Glutamatergic neuron (in vitro differentiated cells): ENCODE measurements around the gene TRAF7. TPM values are rescaled to one million over a fixed set of nuclear protein-coding genes. Genes with fewer than 3 reads are reported as not detected.

Experiments used
- DNase-seq: peaks from one replicate; pipeline ENCODE4 v3.0.0; 2022
- H3K27ac Mint-ChIP-seq: one replicate; pipeline ENCODE4 v1.8.0; 2020; ENCODE audit warnings: mild to moderate bottlenecking, mixed read lengths, inconsistent platforms; ENCODE audit not compliant: unreplicated experiment
- H3K27me3 Mint-ChIP-seq: one replicate; pipeline ENCODE4 v1.8.0; 2020; ENCODE audit warnings: mild to moderate bottlenecking, moderate library complexity, mixed read lengths, inconsistent platforms; ENCODE audit not compliant: unreplicated experiment
- H3K36me3 Mint-ChIP-seq: one replicate; pipeline ENCODE4 v1.8.0; 2020; ENCODE audit warnings: mild to moderate bottlenecking, mixed read lengths, inconsistent platforms; ENCODE audit not compliant: unreplicated experiment
- H3K4me1 Mint-ChIP-seq: one replicate; pipeline ENCODE4 v1.8.0; 2020; ENCODE audit warnings: mild to moderate bottlenecking, low read depth, mixed read lengths, inconsistent platforms; ENCODE audit not compliant: unreplicated experiment
- H3K4me3 Mint-ChIP-seq: one replicate; pipeline ENCODE4 v1.8.0; 2020; ENCODE audit warnings: mild to moderate bottlenecking, mixed read lengths, inconsistent platforms; ENCODE audit not compliant: unreplicated experiment
- H3K9me3 Mint-ChIP-seq: one replicate; pipeline ENCODE4 v1.8.0; 2020; ENCODE audit warnings: mild to moderate bottlenecking, moderate library complexity, mixed read lengths, inconsistent platforms; ENCODE audit not compliant: unreplicated experiment
- total RNA-seq: library from RNA; stranded (reverse); fragmentation: NEBNext Ultra II Directional; extraction: Animal tissue kit (Norgen Biotek cat#: 25700); gene quantifications from one replicate; pipeline ENCODE4 v1.2.1, GENCODE V29; 2021; ENCODE audit not compliant: unreplicated experiment
- TF ChIP-seq, protein P1 (sequence below): fragments of 200-600 bp; sonication (generic); IDR thresholded peaks from one replicate; pipeline ENCODE4 v1.5.0; 2021; ENCODE audit not compliant: partially characterized antibody, unreplicated experiment

The TRAF7 gene
- total RNA-seq, 1 donor from 2014 or later, result 74.8 TPM

GRCh38 chr16:2179576-2179975 lies 24.0 kb downstream of the TRAF7 start:
- DNase-seq, result no peak
- TF ChIP-seq, protein P1, sequence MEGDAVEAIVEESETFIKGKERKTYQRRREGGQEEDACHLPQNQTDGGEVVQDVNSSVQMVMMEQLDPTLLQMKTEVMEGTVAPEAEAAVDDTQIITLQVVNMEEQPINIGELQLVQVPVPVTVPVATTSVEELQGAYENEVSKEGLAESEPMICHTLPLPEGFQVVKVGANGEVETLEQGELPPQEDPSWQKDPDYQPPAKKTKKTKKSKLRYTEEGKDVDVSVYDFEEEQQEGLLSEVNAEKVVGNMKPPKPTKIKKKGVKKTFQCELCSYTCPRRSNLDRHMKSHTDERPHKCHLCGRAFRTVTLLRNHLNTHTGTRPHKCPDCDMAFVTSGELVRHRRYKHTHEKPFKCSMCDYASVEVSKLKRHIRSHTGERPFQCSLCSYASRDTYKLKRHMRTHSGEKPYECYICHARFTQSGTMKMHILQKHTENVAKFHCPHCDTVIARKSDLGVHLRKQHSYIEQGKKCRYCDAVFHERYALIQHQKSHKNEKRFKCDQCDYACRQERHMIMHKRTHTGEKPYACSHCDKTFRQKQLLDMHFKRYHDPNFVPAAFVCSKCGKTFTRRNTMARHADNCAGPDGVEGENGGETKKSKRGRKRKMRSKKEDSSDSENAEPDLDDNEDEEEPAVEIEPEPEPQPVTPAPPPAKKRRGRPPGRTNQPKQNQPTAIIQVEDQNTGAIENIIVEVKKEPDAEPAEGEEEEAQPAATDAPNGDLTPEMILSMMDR, result no peak
- Mint-ChIP-seq H3K4me3 (no peak overlapping the region), H3K4me1 (peaks cover 1% of the 10 kb centered on the region), H3K27ac (no peak overlapping the region), H3K9me3 (peaks cover 3% of the 10 kb centered on the region), H3K36me3 (no peaks in the 10 kb centered on the region), H3K27me3 (no peaks in the 10 kb centered on the region)

DNA sequence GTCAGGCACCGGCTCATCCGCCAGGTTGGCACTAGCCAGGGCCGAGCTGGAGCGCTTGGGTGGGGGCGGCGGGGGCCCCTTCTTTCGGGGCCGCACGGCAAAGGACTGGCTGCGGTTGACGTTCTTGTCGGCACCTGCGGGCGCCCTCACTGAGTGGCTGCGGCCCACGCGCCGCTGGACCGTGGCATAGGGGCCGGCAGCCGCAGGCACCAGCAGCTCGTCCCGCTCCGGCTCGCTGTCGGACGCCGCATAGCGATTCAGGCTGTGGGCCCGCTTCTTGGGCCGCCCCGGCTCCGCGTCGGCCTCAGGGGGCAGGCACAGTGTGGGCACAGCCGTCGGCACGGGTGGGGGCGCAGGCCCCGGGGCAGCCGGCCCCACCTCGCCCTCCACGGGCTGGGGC lies 24.9 kb downstream of the TRAF7 start:
- TF ChIP-seq, protein P1, result no peak
- Mint-ChIP-seq H3K27me3 (no peaks in the 10 kb centered on the region), H3K9me3 (peaks cover 3% of the 10 kb centered on the region), H3K4me1 (peaks cover 1% of the 10 kb centered on the region), H3K36me3 (no peaks in the 10 kb centered on the region), H3K4me3 (no peak overlapping the region), H3K27ac (no peak overlapping the region)
- DNase-seq, result no peak

- DNase-seq, result no peak
- TF ChIP-seq, protein P1, result no peak
- H3K27me3 Mint-ChIP-seq, result no peaks in the 10 kb centered on the region
- no peak overlapping the region for H3K27ac Mint-ChIP-seq
- peaks cover 5% of the 10 kb centered on the region for H3K9me3 Mint-ChIP-seq
- H3K36me3 Mint-ChIP-seq, result no peaks in the 10 kb centered on the region
- H3K4me1 Mint-ChIP-seq, result peaks cover 1% of the 10 kb centered on the region
- H3K4me3 Mint-ChIP-seq, result no peak overlapping the region
Observed at GRCh38 chr16:2180962-2181923, 25.7 kb downstream of the TRAF7 start.

DNA sequence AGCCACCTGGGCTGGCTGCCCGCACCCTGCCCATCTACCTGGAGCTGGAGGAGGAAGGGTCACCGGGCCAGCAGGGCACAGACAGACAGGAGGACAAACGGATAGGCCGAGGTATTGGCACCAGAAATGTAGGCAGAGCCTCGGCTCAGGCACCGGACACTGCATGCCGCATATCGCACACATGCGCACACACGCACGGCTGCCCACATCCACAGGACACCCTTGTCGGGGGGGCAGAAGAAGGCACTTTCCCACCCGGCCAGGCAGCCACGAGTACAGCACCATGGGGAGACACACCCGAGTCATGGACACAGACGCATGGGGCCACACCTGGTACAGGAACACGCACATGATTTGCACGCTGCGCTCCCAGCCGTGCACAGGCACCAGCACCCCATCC lies 26.4 kb downstream of the TRAF7 start:
- Mint-ChIP-seq H3K9me3 (peaks cover 5% of the 10 kb centered on the region), H3K27ac (peak overlapping the region; percentile 19), H3K4me3 (no peak overlapping the region), H3K27me3 (no peaks in the 10 kb centered on the region), H3K36me3 (no peaks in the 10 kb centered on the region), H3K4me1 (peaks cover 1% of the 10 kb centered on the region)
- DNase-seq, result no peak
- TF ChIP-seq, protein P1, result no peak

- Mint-ChIP-seq H3K27ac (no peak overlapping the region), H3K9me3 (peaks cover 5% of the 10 kb centered on the region), H3K27me3 (no peaks in the 10 kb centered on the region), H3K4me1 (peaks cover 1% of the 10 kb centered on the region), H3K4me3 (no peak overlapping the region), H3K36me3 (no peaks in the 10 kb centered on the region)
- TF ChIP-seq, protein P1, result no peak
- DNase-seq, result no peak
Observed at GRCh38 chr16:2183671-2184070, 28.1 kb downstream of the TRAF7 start.
